Endodermal cell (in vitro differentiated cells): ENCODE measurements around the gene FUT4. TPM values are rescaled to one million over a fixed set of nuclear protein-coding genes. Genes with fewer than 3 reads are reported as not detected.

Experiments used
- DNase-seq: peaks from one replicate; pipeline ENCODE4 v3.0.0-alpha.2; 2017
- H3K27ac ChIP-seq: 2 replicates; pipeline ENCODE4 v1.5.1; 2013; ENCODE audit warnings: mild to moderate bottlenecking, low read depth, low read length, moderate library complexity
- H3K27me3 ChIP-seq: 2 replicates; pipeline ENCODE4 v1.6.1; 2013; ENCODE audit warnings: mild to moderate bottlenecking, low read length, moderate library complexity; ENCODE audit not compliant: insufficient read depth, control insufficient read depth, poor library complexity, severe bottlenecking
- H3K36me3 ChIP-seq: 2 replicates; pipeline ENCODE4 v1.7.0; 2013; ENCODE audit warnings: mild to moderate bottlenecking, low read length, moderate library complexity; ENCODE audit not compliant: control insufficient read depth, insufficient read depth
- H3K4me1 ChIP-seq: one replicate; pipeline ENCODE4 v1.7.0; 2013; ENCODE audit warnings: low read length; ENCODE audit not compliant: control insufficient read depth, insufficient read depth
- H3K4me3 ChIP-seq: 2 replicates; pipeline ENCODE4 v1.5.1; 2013; ENCODE audit warnings: mild to moderate bottlenecking, low read length, moderate library complexity
- H3K9ac ChIP-seq: 2 replicates; pipeline ENCODE4 v1.6.1; 2013; ENCODE audit warnings: mild to moderate bottlenecking, low read length, moderate library complexity; ENCODE audit not compliant: poor library complexity, severe bottlenecking; ENCODE audit errors: extremely low read depth
- H3K9me3 ChIP-seq: 2 replicates; pipeline ENCODE4 v1.6.1; 2013; ENCODE audit warnings: mild to moderate bottlenecking, low read length, moderate library complexity; ENCODE audit not compliant: control insufficient read depth
- H3K27ac Mint-ChIP-seq: 2 replicates; pipeline ENCODE4 v1.8.0; 2020; ENCODE audit warnings: mixed read lengths
- H3K27me3 Mint-ChIP-seq: 2 replicates; pipeline ENCODE4 v1.8.0; 2021; ENCODE audit warnings: mild to moderate bottlenecking, mixed read lengths; ENCODE audit not compliant: insufficient read depth
- H3K36me3 Mint-ChIP-seq: 2 replicates; pipeline ENCODE4 v1.8.0; 2020; ENCODE audit warnings: low read depth, mixed read lengths
- H3K4me1 Mint-ChIP-seq: 2 replicates; pipeline ENCODE4 v1.8.0; 2020; ENCODE audit warnings: mixed read lengths
- H3K4me3 Mint-ChIP-seq: 2 replicates; pipeline ENCODE4 v1.8.0; 2020; ENCODE audit warnings: mild to moderate bottlenecking, moderate library complexity, mixed read lengths
- H3K9me3 Mint-ChIP-seq: 2 replicates; pipeline ENCODE4 v1.8.0; 2020; ENCODE audit warnings: mild to moderate bottlenecking, mixed read lengths
- CTCF ChIP-seq: fragments of 200-600 bp; sonication (generic); conservative IDR thresholded peaks from 2 replicates; pipeline ENCODE4 v1.5.0; 2021; ENCODE audit warnings: antibody characterized with exemption, mild to moderate bottlenecking
- WGBS, 2 experiments: methylation state at CpG; one replicate each; pipeline versions ENCODE4 v1.1.5 to v1.1.7; 2013; ENCODE audit warnings: missing lambda C conversion rate in 2 of 2, mixed read lengths in 1 of 2; ENCODE audit not compliant: insufficient coverage in 1 of 2, insufficient read length in 1 of 2; 5-methylcytosine and 5-hydroxymethylcytosine counted together
- total RNA-seq, 2 donors: library from RNA; stranded (reverse); fragmentation: NEBNext Ultra II Directional in 1 of 2; extraction: Animal tissue kit (Norgen Biotek cat#: 25700) in 1 of 2; gene quantifications; 2 replicates in 1 of 2; 3 replicates in 1 of 2; pipeline ENCODE4 v1.2.1, GENCODE V29; 2021

FUT4 gene
- total RNA-seq, 2 donors from 2014 or later = 2.8 to 5.4 TPM

GRCh38 chr11:94585399-94585798, 41.7 kb downstream of the FUT4 start:
- Mint-ChIP-seq H3K27me3 (peaks cover 7% of the 10 kb centered on the region), H3K9me3 (no peaks in the 10 kb centered on the region), H3K36me3 (no peaks in the 10 kb centered on the region), H3K4me1 (peaks cover 10% of the 10 kb centered on the region), H3K27ac (no peak overlapping the region), H3K4me3 (no peak overlapping the region)
- Histone ChIP-seq H3K9ac (no peak overlapping the region), H3K36me3 (no peaks in the 10 kb centered on the region), H3K4me1 (peaks cover 3% of the 10 kb centered on the region), H3K27me3 (peaks cover 5% of the 10 kb centered on the region), H3K27ac (no peak overlapping the region), H3K4me3 (no peak overlapping the region), H3K9me3 (no peaks in the 10 kb centered on the region)
- no peak for TF ChIP-seq CTCF
- 93 to 100% methylated on average over 2 of the region's 3 CpGs for WGBS, 2 experiments
- DNase-seq = no peak

- no peaks in the 10 kb centered on the region for H3K36me3 ChIP-seq
- Mint-ChIP-seq H3K27me3 (peaks cover 14% of the 10 kb centered on the region), H3K4me3 (no peak overlapping the region), H3K9me3 (no peaks in the 10 kb centered on the region), H3K36me3 (no peaks in the 10 kb centered on the region), H3K4me1 (peaks cover 10% of the 10 kb centered on the region), H3K27ac (no peak overlapping the region)
- peaks cover 3% of the 10 kb centered on the region for H3K4me1 ChIP-seq
- no peak overlapping the region for H3K9ac ChIP-seq
- no peak overlapping the region for H3K4me3 ChIP-seq
- DNase-seq = no peak
- peaks cover 5% of the 10 kb centered on the region for H3K27me3 ChIP-seq
- no peak overlapping the region for H3K27ac ChIP-seq
- H3K9me3 ChIP-seq = no peaks in the 10 kb centered on the region
- TF ChIP-seq CTCF = no peak
- 71 to 100% methylated on average over 1 to 5 of the region's 5 CpGs for WGBS, 2 experiments
These were observed 42.8 kb downstream of the FUT4 start for GRCh38 chr11:94586546-94586945.

GRCh38 chr11:94586978-94587377, 43.3 kb downstream of the FUT4 start:
- WGBS, 2 experiments = 78 to 90% methylated on average over 4 to 5 of the region's 5 CpGs
- H3K27ac ChIP-seq = no peak overlapping the region

More at GRCh38 chr11:94586978-94587377, 43.3 kb downstream of the FUT4 start:
- no peaks in the 10 kb centered on the region for H3K36me3 ChIP-seq
- peaks cover 5% of the 10 kb centered on the region for H3K27me3 ChIP-seq
- no peaks in the 10 kb centered on the region for H3K36me3 Mint-ChIP-seq
- H3K4me3 Mint-ChIP-seq = no peak overlapping the region
- no peak overlapping the region for H3K9ac ChIP-seq
- H3K4me1 ChIP-seq = peaks cover 3% of the 10 kb centered on the region
- H3K4me3 ChIP-seq = no peak overlapping the region
- DNase-seq = no peak
- H3K9me3 Mint-ChIP-seq = no peaks in the 10 kb centered on the region
- no peaks in the 10 kb centered on the region for H3K9me3 ChIP-seq
- H3K4me1 Mint-ChIP-seq = peaks cover 6% of the 10 kb centered on the region
- H3K27me3 Mint-ChIP-seq = peaks cover 15% of the 10 kb centered on the region
- no peak overlapping the region for H3K27ac Mint-ChIP-seq
- no peak for TF ChIP-seq CTCF
